Mesenteric fat pad (tissue), 1 donor: ENCODE measurements around the gene LPO. TPM values are rescaled to one million over a fixed set of nuclear protein-coding genes. Genes with fewer than 3 reads are reported as not detected.

ENCODE experiments used
- DNase-seq: peaks from one replicate; pipeline ENCODE4 v3.0.0-alpha.2; 2020; ENCODE audit warnings: low spot score
- total RNA-seq: library from RNA; stranded (reverse); fragmentation: NEBNext Ultra II Directional; extraction: Animal tissue kit (Norgen Biotek cat#: 25700); gene quantifications from one replicate; pipeline ENCODE4 v1.2.1, GENCODE V29; 2021
- donor health status: DM: yes; HTN: yes; CAD: no.

Gene LPO
- total RNA-seq, 1 donor from 2014 or later = not detected

GRCh38 chr17:58277802-58278595 lies 39.6 kb downstream of the LPO start:
- peak; percentile 87 for DNase-seq

GRCh38 chr17:58278661-58279015 lies 40.3 kb downstream of the LPO start:
- DNase-seq = no peak

GRCh38 chr17:58279016-58279711 lies 40.8 kb downstream of the LPO start:
- DNase-seq = peak; percentile 89

GRCh38 chr17:58279736-58280479 lies 41.5 kb downstream of the LPO start:
- no peak for DNase-seq

DNA sequence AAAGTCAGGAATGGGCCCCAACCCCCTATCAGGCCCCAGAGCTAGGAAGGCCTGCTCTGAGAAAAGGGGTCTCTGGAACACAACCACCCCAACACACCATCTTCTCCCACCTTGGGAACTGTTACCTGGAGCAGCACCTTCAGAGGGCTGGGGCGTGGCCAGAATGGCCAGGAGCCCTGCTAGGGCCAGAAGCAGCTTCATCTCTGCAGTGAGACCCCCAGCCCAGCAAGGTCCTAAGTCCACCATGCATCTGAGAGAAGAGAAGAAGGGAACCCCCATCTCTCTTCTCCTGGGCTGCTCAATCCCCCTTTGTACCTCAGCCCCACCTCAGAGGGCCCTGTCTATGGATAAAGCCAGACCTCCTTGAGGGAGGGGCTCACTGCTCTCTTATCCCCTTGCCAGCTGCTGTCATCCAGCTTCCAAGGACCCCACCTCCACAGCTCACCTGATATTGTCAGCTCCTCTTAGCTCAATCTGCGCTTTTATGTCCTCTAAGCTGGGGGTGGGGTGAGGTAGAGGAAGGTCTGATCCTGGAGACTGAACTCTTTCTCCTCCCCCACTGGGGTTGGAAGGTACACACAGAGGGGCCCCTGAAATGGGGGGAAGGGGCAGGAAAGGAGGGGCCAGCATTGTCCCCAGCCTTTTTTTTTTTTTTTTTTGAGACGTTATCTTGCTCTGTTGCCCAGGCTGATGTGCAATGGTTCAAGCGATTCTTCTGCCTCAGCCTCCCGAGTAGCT lies 42.3 kb downstream of the LPO start, which contains the start of gene MPO:
Gene MPO, minus strand, starts transcription at position 456 of the 738 bp plus-strand sequence. Its CDS starts 177 bp downstream, at position 279.
- peak; percentile 67 for DNase-seq

GRCh38 chr17:58281511-58282011 lies 43.2 kb downstream of the LPO start:
- DNase-seq = peak; percentile 53

GRCh38 chr17:58282442-58282841 lies 44.1 kb downstream of the LPO start:
- peak; percentile 65 for DNase-seq

- DNase-seq = peak; percentile 68
Measured at GRCh38 chr17:58283674-58284612, 45.6 kb downstream of the LPO start.

- DNase-seq = peak; percentile 62
Measured at GRCh38 chr17:58284613-58285421, 46.4 kb downstream of the LPO start.

DNA sequence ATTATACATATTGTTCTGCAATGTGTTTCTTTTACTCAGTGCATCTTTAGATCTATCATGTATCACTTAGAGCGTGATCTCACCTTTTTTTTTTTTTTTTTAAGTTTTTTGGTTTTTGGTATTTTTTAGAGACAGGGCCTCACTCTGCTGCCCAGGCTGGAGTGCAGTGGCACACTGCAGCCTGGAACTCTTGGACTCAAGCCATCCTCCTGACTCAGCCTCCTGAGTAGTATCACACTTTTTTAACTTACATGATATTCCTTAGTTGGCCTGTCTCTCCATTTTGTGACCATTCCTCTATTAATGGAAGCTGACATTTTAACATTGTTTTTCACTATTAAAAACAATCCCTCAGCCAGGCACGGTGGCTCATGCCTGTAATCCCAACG lies 47.0 kb downstream of the LPO start:
- DNase-seq = no peak

DNA sequence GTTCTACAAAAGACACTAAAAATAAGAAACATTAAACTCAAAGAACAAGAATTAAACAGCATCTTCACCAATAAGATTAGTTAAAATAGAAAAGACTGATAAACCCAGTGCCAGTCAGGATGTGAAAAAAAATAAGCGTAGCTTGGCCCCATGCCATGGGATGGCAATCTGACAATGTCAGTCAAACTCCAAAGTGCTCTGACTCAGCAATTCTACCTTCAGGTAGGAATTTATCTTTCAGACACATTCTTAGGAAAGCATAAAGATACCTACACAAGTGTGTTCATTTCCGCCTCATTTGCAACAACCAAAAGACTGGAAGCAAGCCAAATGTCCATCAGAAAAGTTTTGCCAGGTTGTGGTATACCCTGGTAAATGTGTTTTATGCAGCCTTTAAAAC lies 51.5 kb downstream of the LPO start:
- no peak for DNase-seq

- DNase-seq = no peak
Measured at GRCh38 chr17:58291246-58291645, 52.9 kb downstream of the LPO start.

- no peak for DNase-seq
Measured at GRCh38 chr17:58294034-58294433, 55.6 kb downstream of the LPO start.

DNA sequence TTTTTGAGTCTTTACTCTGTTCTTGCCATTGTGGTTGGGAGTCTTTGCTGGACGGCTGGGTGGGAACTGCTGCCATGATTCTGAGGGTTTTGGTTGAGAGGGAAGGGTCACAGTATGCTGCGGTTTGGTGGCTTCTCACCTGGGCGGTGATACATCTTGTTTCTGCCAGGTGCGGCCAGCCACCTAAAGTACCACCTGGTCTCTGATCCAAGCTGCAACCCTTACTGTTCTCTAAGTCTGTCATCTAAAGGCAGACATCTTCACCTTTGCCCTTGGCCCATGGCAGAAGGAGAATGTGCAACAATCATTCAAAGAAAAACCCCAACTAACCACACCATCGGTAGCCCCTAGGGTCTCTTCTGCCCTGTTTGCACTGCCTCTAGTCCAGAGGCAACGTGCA lies 62.0 kb downstream of the LPO start:
- DNase-seq = peak; percentile 62

DNA sequence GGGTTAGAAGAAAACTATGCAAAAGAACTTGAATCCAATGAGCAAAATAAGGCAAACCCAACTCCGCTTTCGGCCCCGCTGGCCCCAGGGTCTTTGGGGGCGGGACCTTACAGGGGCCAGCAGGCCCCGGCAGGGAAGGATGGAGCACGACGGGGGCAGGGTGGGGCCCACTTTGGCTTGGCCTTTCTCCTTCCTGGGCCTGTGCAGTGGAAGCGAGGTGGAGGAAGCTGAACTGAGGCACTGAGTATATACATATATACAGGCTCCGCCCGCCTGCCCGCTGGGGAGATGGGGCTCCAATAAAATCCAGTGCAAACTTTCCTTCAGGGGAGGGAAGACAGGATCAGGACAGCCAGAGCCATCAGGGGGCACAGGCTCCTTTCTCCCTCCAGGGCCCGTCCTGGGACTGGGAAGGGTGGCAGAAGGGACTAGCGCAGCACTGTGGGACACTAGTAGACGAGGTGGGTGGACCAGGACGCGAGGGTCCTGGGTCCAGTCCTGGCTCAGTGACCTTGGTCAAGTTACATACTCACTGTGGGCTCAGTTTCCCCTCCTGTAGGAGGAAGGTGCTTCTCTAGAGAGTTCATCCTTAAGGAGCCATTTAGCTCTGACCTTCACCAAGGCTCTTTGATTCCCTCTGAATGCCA lies 63.2 kb downstream of the LPO start:
- DNase-seq = peak; percentile 72

DNA sequence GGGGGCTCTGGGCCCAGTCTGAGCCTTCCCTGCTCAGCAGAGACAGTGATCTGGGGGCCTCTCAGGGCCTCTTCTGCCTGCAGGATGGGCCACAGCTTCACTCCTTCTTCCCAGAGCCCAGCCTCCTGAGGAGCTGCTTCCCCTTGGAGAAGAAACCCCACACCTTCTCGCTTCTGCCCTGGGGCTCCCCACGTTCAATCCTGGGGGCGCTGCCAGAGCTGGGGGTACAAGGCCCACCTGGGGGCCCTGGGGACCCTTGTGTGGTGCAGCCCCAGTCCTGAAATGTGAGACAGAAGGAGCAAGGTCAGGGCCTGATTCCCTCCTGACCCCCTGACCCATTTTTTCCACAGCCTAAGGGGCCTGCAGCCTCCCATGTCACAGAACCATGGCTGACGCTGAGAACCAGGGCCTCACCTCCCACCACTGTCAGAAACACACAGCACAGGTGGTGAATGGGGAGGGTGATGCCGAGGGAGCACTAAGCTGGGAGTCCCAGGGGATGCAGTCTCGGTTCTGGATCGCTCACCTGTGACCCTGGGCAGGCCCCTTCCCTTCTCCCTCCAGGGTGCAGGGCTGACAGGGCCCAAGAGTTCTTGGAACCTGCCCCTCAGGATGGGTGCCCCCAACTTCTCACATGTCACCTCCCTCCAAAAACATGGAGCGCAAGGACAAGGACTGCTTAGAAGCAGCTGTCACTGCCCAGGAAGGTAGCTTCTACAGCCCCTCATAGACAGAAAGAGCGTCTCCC lies 64.0 kb downstream of the LPO start:
- DNase-seq = peak; percentile 69

DNA sequence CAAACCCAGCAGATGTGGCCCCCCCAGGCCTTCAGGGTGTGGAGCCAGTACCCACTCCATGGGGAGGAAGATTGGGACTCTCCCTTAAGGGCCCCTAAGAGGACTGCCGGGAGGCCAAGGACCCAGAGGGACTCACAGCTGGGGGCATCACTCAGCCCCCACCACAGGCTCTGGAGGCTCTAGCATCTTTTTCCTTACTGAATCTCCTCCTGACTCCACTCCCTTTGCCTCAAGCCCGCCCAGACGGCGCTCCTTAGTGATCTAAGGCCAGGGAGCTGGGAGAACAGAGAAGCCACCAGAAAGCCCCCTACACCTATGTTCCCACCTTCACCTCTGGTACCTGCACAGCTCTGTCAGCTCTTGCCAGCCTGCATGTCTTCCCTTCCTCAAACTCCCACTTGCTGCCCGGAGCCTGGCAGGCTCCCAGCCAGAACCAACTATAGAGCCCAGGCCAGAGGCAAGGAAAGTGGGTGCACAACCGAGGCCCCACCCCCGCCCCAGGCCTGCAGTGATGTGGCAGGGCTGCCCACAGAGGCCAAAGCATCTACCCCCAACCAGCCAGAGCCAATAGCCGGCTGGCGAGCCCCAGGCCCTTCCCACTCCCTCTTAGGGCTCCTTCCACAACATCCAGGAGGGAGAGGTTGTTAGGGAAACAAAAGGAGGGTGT lies 64.7 kb downstream of the LPO start:
- DNase-seq = peak; percentile 67
